ENCODE results near the gene EYS. TPM values are rescaled to one million over a fixed set of nuclear protein-coding genes. Genes with fewer than 3 reads are reported as not detected.

Gene EYS
- total and polyA plus RNA-seq, 2 donors from 2014 or later: not detected

- no peak overlapping the region for H3K4me3 ChIP-seq (ENCODE audit: low read length in 3 of 3)
- no peaks in the 10 kb centered on the region for H3K36me3 ChIP-seq (ENCODE audit: control insufficient read depth in 2 of 3, insufficient read depth in 3 of 3, low read length in 3 of 3)
- intact Hi-C loops (cut with DNase I): no loop called here
- no peak for FAIRE-seq
- no peaks in the 10 kb centered on the region for H3K4me1 ChIP-seq (ENCODE audit: control insufficient read depth in 2 of 3, insufficient read depth in 2 of 3, low read depth in 1 of 3, low read length in 3 of 3)
- H3K27ac ChIP-seq (ENCODE audit: low read depth in 2 of 2, low read length in 2 of 2): no peak overlapping the region
- no peaks in the 10 kb centered on the region for H3K9me3 ChIP-seq (ENCODE audit: control insufficient read depth in 2 of 3, insufficient read depth in 1 of 3, low read length in 3 of 3)
- no peak overlapping the region for H3K9ac ChIP-seq (ENCODE audit: low read length in 3 of 3)
- H3K27me3 ChIP-seq (ENCODE audit: control insufficient read depth, insufficient read depth, low read length): no peaks in the 10 kb centered on the region
- no peak for DNase-seq
- no peak for TF ChIP-seq CTCF (IDR thresholded peaks at IDR 0.05; ENCODE audit: borderline replicate concordance, extremely low read depth, insufficient read depth)
Measured at GRCh38 chr6:65410309-65410708, 296.7 kb downstream of the EYS start.

- no peak for FAIRE-seq
- intact Hi-C loops (cut with DNase I): no loop called here
- H3K4me3 ChIP-seq (ENCODE audit: low read length in 3 of 3): no peak overlapping the region
- no peak overlapping the region for H3K9ac ChIP-seq (ENCODE audit: low read length in 3 of 3)
- no peak overlapping the region for H3K27ac ChIP-seq (ENCODE audit: low read depth in 2 of 2, low read length in 2 of 2)
- H3K4me1 ChIP-seq (ENCODE audit: control insufficient read depth in 2 of 3, insufficient read depth in 2 of 3, low read depth in 1 of 3, low read length in 3 of 3): no peaks in the 10 kb centered on the region
- DNase-seq: no peak
- no peaks in the 10 kb centered on the region for H3K27me3 ChIP-seq (ENCODE audit: control insufficient read depth, insufficient read depth, low read length)
- no peaks in the 10 kb centered on the region for H3K9me3 ChIP-seq (ENCODE audit: control insufficient read depth in 2 of 3, insufficient read depth in 1 of 3, low read length in 3 of 3)
- H3K36me3 ChIP-seq (ENCODE audit: control insufficient read depth in 2 of 3, insufficient read depth in 3 of 3, low read length in 3 of 3): no peaks in the 10 kb centered on the region
- no peak for TF ChIP-seq CTCF (IDR thresholded peaks at IDR 0.05; ENCODE audit: borderline replicate concordance, extremely low read depth, insufficient read depth)
Measured at GRCh38 chr6:65402564-65402963, 304.5 kb downstream of the EYS start.

GRCh38 chr6:65399355-65400084 is 307.5 kb downstream of the EYS start:
- no peaks in the 10 kb centered on the region for H3K27me3 ChIP-seq (ENCODE audit: control insufficient read depth, insufficient read depth, low read length)

More at GRCh38 chr6:65399355-65400084, 307.5 kb downstream of the EYS start:
- TF ChIP-seq CTCF (IDR thresholded peaks at IDR 0.05; ENCODE audit: borderline replicate concordance, extremely low read depth, insufficient read depth): no peak
- Histone ChIP-seq H3K4me1 (ENCODE audit: control insufficient read depth in 2 of 3, insufficient read depth in 2 of 3, low read depth in 1 of 3, low read length in 3 of 3) (no peaks in the 10 kb centered on the region), H3K9ac (ENCODE audit: low read length in 3 of 3) (no peak overlapping the region), H3K4me3 (ENCODE audit: low read length in 3 of 3) (no peak overlapping the region), H3K9me3 (ENCODE audit: control insufficient read depth in 2 of 3, insufficient read depth in 1 of 3, low read length in 3 of 3) (no peaks in the 10 kb centered on the region), H3K27ac (ENCODE audit: low read depth in 2 of 2, low read length in 2 of 2) (no peak overlapping the region), H3K36me3 (ENCODE audit: control insufficient read depth in 2 of 3, insufficient read depth in 3 of 3, low read length in 3 of 3) (no peaks in the 10 kb centered on the region)
- DNase-seq (no peak), FAIRE-seq (no peak)
- intact Hi-C loops (cut with DNase I): no loop called here

Measured in kidney (tissue), 14 donors.